Pancreas (tissue), 10 donors: ENCODE measurements around the gene PRPF4. TPM values are rescaled to one million over a fixed set of nuclear protein-coding genes. Genes with fewer than 3 reads are reported as not detected.

ENCODE experiments used
- ATAC-seq, 4 donors: fragments of 200-7000 bp; cut with Tn5 transposase; one replicate each; pipeline versions ENCODE4 v1.8.0 to v1.9.1; 2020; ENCODE audit warnings: mild to moderate bottlenecking in 4 of 4, moderate library complexity in 4 of 4
- DNase-seq, 6 donors: peaks; one replicate each; pipeline ENCODE4 v3.0.0-alpha.2; 2020
- FAIRE-seq: peaks from 2 replicates; lab custom pipeline; 2012; peaks lifted over from hg19 to GRCh38; lab: Jason Lieb, UNC
- H3K27ac ChIP-seq, 4 donors: fragments of 200-600 bp; sonication (generic); 1 replicate in 3 of 4; 2 replicates in 1 of 4; pipeline versions ENCODE4 v1.5.0 to v1.8.0; 2020
- H3K27me3 ChIP-seq, 4 donors: fragments of 200-600 bp; one replicate each; pipeline ENCODE4 v1.8.0; 2021
- H3K36me3 ChIP-seq, 3 donors: fragments of 200-600 bp; sonication (generic) in 1 of 3; one replicate each; pipeline versions ENCODE4 v1.5.0 to v1.8.0; 2020 to 2021
- H3K4me1 ChIP-seq, 3 donors: fragments of 200-600 bp; one replicate each; pipeline ENCODE4 v1.8.0; 2021
- H3K4me3 ChIP-seq, 4 donors: fragments of 200-600 bp; sonication (generic) in 2 of 4; one replicate each; pipeline versions ENCODE4 v1.5.0 to v1.8.0; 2020 to 2021
- H3K9me3 ChIP-seq, 4 donors: fragments of 200-600 bp; one replicate each; pipeline ENCODE4 v1.8.0; 2021
- WGBS, 2 donors: extraction: QIAGEN DNeasy Blood & Tissue Kit; methylation state at CpG; one replicate each; pipeline ENCODE4 v1.1.7; 2013; 5-methylcytosine and 5-hydroxymethylcytosine counted together
- intact Hi-C, 3 donors: fragments of 100-400 bp; cut with DNase I; formaldehyde crosslinking; loops; one replicate each; pipeline versions ENCODE4 v1.11.1 to v1.14.2; 2022
- polyA plus RNA-seq, 2 donors: library from polyadenylated mRNA; stranded (reverse); fragments of 200-250 nt; gene quantifications; one replicate each; pipeline ENCODE4 v1.2.3, GENCODE V29; 2013
- total RNA-seq, 6 donors: library from RNA; stranded (reverse); fragmentation: NEBNext Ultra II Directional in 4 of 6; extraction: Animal tissue kit (Norgen Biotek cat#: 25700) in 4 of 6; gene quantifications; one replicate each; pipeline versions ENCODE4 v1.2.1 to v1.2.4, GENCODE V29; 2021 to 2023
- TF ChIP-seq, protein P1 (sequence below), 4 donors: fragments of 200-600 bp; sonication (generic) in 3 of 4; IDR thresholded peaks; one replicate each; pipeline versions ENCODE4 v1.5.0 to v1.8.0; 2021; ENCODE audit warnings: antibody characterized with exemption in 4 of 4
- donor health status: healthy with polysubstance abuse.
- donor health status: DM: no; HTN: no; CAD: no; lungs with moderate emphysema.
- donor health status: DM: no; HTN: no; CAD: no.
- donor health status: control.
- donor health status: control.
- donor health status: Bipolar disorder and iron deficiency.
- donor health status: DM: yes; HTN: yes; CAD: no.
- donor health status: DM: no; HTN: no; CAD: no.
- donor health status: DM: no; HTN: no; CAD: no.
- donor health status: DM: yes; HTN: yes; CAD: no.

PRPF4 gene
- total and polyA plus RNA-seq, 8 donors: 5.1 to 10.8 (median 8.4) TPM

DNA sequence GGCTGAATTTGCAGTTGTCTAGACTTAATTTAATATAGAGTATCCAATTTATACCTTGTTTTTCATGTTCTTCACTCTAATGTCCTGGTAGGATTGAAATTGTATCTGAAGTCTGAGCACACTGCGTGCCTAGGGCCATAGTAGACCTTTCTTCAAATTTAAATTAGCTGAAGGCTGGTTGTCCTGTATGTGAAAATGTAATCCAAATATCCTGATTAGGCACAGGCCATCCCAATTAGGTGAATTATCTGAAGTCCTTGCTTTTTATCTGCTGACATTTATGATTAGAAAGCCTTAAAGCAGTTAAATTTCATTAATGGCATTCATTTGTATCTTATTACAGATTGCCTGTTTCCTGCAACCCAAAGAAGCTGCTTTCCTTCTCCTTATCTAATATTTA is 20.5 kb upstream of the PRPF4 start:
- DNase-seq (no peak), ATAC-seq (no peak), FAIRE-seq (no peak)
- TF ChIP-seq, protein P1, sequence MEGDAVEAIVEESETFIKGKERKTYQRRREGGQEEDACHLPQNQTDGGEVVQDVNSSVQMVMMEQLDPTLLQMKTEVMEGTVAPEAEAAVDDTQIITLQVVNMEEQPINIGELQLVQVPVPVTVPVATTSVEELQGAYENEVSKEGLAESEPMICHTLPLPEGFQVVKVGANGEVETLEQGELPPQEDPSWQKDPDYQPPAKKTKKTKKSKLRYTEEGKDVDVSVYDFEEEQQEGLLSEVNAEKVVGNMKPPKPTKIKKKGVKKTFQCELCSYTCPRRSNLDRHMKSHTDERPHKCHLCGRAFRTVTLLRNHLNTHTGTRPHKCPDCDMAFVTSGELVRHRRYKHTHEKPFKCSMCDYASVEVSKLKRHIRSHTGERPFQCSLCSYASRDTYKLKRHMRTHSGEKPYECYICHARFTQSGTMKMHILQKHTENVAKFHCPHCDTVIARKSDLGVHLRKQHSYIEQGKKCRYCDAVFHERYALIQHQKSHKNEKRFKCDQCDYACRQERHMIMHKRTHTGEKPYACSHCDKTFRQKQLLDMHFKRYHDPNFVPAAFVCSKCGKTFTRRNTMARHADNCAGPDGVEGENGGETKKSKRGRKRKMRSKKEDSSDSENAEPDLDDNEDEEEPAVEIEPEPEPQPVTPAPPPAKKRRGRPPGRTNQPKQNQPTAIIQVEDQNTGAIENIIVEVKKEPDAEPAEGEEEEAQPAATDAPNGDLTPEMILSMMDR (IDR thresholded peaks at IDR 0.05): no peak
- WGBS, 2 donors: 97 to 98% methylated on average over 1 of the region's 1 CpG
- Histone ChIP-seq H3K4me1 (peaks cover 6 to 11% (median 8%) of the 10 kb centered on the region in 3 donors), H3K27ac (no peak overlapping the region), H3K4me3 (no peak overlapping the region), H3K27me3 (no peaks in the 10 kb centered on the region), H3K9me3 (no peaks in the 10 kb centered on the region), H3K36me3 (peaks cover 0 to 11% (median 0%) of the 10 kb centered on the region in 3 donors)
- intact Hi-C loops: no loop called here

DNA sequence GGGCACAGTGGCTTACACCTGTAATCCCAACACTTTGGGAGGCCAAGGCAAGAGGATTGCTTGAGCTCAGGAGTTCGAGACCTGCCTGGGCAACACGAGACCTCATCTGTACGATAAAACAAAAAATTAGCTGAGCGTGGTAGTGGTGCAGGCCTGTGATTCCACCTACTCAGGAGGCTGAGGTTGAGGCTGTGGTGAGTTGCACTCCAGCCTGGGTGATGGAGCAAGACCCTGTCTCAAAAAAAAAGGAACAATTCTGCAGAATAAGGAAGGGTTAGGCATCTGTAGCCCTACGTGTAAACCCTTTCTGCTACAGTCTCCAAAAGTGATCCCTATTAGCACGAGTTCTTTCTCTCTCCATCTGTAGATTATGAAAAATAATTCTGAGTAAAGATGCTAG is 20.0 kb upstream of the PRPF4 start:
- Histone ChIP-seq H3K9me3 (no peaks in the 10 kb centered on the region), H3K4me1 (peaks cover 6 to 11% (median 8%) of the 10 kb centered on the region in 3 donors), H3K36me3 (peaks cover 0 to 15% (median 0%) of the 10 kb centered on the region in 3 donors), H3K27me3 (no peaks in the 10 kb centered on the region), H3K4me3 (no peak overlapping the region), H3K27ac (no peak overlapping the region)
- TF ChIP-seq, protein P1 (IDR thresholded peaks at IDR 0.05): no peak
- FAIRE-seq (no peak), DNase-seq (no peak), ATAC-seq (peak in 1 of 4 donors; percentile 35)
- intact Hi-C loops: no loop called here
- WGBS, 2 donors: 96% methylated on average over 6 of the region's 6 CpGs

DNA sequence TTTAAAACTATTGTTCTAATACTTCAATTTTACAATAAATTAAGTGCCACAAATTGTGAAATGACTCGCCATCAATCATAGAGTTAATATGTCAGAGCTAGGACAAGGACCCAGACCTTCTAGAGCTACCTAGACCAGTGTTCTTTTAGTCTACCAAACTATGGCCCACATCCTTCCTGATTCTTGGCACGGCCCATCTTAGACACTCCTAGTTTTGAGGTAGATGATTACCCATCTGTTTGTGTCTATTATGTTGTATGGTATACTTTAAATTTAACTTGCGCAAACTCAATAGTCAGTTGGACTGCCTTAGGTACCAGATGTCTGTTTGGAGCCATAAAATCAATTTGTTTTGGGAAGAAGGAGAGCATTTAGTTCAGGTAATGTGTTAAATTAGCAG is 17.6 kb upstream of the PRPF4 start:
- no peak for DNase-seq
- WGBS, 2 donors: 93 to 96% methylated on average over 3 of the region's 3 CpGs
- TF ChIP-seq, protein P1 (IDR thresholded peaks at IDR 0.05): no peak
- FAIRE-seq: no peak
- Histone ChIP-seq H3K27ac (no peak overlapping the region), H3K36me3 (peaks cover 0 to 22% (median 0%) of the 10 kb centered on the region in 3 donors), H3K4me1 (peaks cover 6 to 11% (median 8%) of the 10 kb centered on the region in 3 donors), H3K27me3 (no peaks in the 10 kb centered on the region), H3K4me3 (no peak overlapping the region), H3K9me3 (no peaks in the 10 kb centered on the region)
- intact Hi-C loops: no loop called here
- no peak for ATAC-seq

DNA sequence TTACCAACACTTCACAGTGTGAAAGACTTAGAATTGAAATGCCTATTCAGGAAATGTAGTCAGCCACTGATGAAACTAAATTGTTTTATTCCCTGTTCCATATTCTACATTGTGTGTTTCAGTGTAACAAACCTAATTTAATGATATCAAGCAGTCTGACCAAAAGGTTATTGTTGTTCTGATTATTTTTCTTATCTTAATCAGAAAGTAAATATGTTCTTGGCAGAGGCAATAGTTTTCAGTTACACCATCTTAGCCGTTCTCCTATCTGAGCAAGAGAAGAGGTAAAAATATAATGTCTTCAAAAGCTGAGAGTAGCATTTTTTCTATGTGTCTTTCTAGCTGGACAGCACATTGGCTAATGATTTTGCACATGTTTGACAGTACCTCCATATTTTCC is 17.2 kb upstream of the PRPF4 start:
- intact Hi-C loops: no loop called here
- Histone ChIP-seq H3K27me3 (no peaks in the 10 kb centered on the region), H3K4me1 (peaks cover 6 to 11% (median 8%) of the 10 kb centered on the region in 3 donors), H3K36me3 (peaks cover 0 to 22% (median 0%) of the 10 kb centered on the region in 3 donors), H3K27ac (no peak overlapping the region), H3K9me3 (no peaks in the 10 kb centered on the region), H3K4me3 (no peak overlapping the region)
- TF ChIP-seq, protein P1 (IDR thresholded peaks at IDR 0.05): no peak
- peak in 2 of 4 donors; percentile 72 to 87 for ATAC-seq
- 11 to 16% methylated on average over 1 of the region's 1 CpG for WGBS, 2 donors
- FAIRE-seq: no peak
- no peak for DNase-seq

DNA sequence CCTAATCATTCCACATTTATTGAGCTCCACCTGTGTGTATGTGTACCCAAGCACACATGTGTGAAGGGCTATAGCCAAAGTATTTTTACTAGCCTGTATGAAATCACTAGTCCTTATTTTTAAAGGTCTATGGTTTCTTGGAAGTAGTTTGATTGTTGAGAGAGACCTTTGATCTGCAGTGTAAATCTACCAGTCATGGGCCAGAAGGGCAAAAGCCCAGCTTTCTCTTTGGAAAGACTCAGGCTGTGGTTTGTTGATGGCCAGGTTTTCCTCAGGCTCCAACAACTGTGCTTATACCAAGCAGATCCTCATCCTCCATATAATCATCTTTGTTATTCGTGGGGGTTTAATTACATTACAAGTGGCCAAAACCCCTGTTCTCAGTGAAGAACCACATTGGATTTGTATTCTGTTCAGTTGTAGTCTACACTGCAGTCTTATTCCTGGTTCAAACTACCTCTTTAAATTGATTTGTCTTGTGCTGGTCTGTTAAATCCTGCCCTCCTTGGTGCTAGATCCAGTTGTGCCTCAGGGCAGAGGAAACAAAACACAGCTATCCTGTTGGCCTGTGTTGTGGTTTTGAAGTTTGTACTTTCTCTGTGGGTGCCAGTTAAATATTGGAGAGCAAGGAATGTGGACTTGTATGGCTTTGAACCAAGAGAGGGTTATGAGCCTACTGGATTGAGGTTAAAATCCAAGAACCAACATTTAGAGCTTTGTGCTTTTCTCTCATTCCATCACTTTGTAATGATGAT is 13.4 kb upstream of the PRPF4 start:
- H3K27ac ChIP-seq: no peak overlapping the region
- H3K36me3 ChIP-seq: peaks cover 0 to 24% (median 0%) of the 10 kb centered on the region in 3 donors
- intact Hi-C loops: no loop called here
- no peak overlapping the region for H3K4me3 ChIP-seq
- DNase-seq (no peak), FAIRE-seq (no peak), ATAC-seq (no peak)
- no peaks in the 10 kb centered on the region for H3K9me3 ChIP-seq
- TF ChIP-seq, protein P1 (IDR thresholded peaks at IDR 0.05): no peak
- no peaks in the 10 kb centered on the region for H3K27me3 ChIP-seq
- peaks cover 6 to 11% (median 8%) of the 10 kb centered on the region in 3 donors for H3K4me1 ChIP-seq
- WGBS, 2 donors: 78 to 86% methylated on average over 1 of the region's 1 CpG
